ENCODE data around the gene PCDHGA1. TPM values are rescaled to one million over a fixed set of nuclear protein-coding genes. Genes with fewer than 3 reads are reported as not detected.
A peak's percentile ranks its signal among the peaks of the same experiment; 100 is the strongest.

The PCDHGA1 gene
- total and polyA plus RNA-seq, 5 donors, result 0.70 to 2.8 (median 1.8) TPM

DNA sequence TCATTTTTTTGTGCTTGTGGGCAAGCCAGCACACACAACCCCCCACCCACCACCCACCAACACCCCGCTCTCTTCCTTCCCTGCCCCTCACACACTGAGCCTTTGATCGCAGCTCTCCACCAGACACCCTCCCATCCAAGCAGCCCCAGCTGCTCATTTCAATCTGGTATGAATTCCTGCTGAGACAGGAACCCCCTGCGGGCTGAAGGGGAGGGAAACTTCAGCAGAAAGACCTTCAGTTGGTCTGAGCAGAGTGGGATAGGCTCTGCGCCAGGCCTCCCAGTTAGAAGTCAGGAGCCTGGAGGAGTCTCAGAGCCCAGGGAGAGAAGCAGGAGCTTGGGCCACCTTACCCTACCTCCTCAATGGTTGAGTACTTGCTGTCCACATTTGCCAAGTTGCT is 165.7 kb downstream of the PCDHGA1 start:
- Histone ChIP-seq H3K4me3 (ENCODE audit: low read length) (no peak overlapping the region), H3K4me1 (ENCODE audit: control insufficient read depth, insufficient read depth, low read length) (peaks cover 5% of the 10 kb centered on the region), H3K27ac (ENCODE audit: low read length) (no peak overlapping the region), H3K9me3 (ENCODE audit: control insufficient read depth, low read length) (no peaks in the 10 kb centered on the region), H3K27me3 (ENCODE audit: control insufficient read depth, insufficient read depth) (no peaks in the 10 kb centered on the region)
- ATAC-seq (no peak), DNase-seq (peak in 1 of 3 donors; percentile 37)
- 81% methylated on average over 4 of the region's 4 CpGs for WGBS
- intact Hi-C loops (cut with DNase I), result no loop called here

DNA sequence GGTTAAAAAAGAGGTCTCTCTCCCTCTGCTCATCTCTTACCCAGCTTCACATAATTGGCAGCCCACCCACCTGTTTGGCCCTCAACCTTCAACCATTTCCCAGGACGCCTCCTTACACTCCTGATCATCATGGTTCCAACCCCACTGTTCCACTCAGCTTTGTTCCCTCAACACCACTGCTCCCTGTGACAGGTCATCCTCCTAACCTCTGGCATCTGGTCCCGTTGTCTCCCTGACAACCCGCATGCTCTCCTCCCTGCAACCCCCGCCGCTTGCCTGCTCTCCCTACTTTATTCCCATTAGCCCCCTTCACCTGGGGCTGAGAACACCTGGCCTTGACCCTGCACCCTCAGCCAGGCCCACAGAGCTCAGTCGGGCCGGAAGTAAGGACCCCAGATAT is 171.4 kb downstream of the PCDHGA1 start:
- intact Hi-C loops (cut with DNase I), result no loop called here
- Histone ChIP-seq H3K4me1 (ENCODE audit: control insufficient read depth, insufficient read depth, low read length) (no peaks in the 10 kb centered on the region), H3K27ac (ENCODE audit: low read length) (no peak overlapping the region), H3K4me3 (ENCODE audit: low read length) (no peak overlapping the region), H3K27me3 (ENCODE audit: control insufficient read depth, insufficient read depth) (no peaks in the 10 kb centered on the region), H3K9me3 (ENCODE audit: control insufficient read depth, low read length) (no peaks in the 10 kb centered on the region)
- DNase-seq, result no peak
- WGBS, result 82% methylated on average over 7 of the region's 7 CpGs
- ATAC-seq, result no peak

DNA sequence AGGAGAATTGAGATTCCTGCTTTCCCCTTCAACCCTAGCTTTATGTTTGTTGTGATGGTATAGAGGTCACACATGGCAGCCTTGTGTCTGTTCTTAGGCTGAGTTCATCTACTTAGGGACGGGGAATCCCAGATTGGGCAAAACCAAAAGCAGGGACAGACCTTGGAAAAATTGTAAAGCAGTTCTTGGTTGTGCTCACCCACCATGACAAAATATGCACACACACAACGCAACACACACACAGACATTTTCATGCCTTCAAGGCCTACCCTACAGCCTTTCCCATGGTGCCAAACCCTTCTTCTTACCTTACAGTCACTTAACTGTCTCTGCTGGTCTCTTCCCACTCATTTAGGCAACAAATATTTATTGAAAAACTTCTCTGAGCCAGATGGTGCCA is 173.4 kb downstream of the PCDHGA1 start:
- peaks cover 2% of the 10 kb centered on the region for H3K4me1 ChIP-seq (ENCODE audit: control insufficient read depth, insufficient read depth, low read length)
- no peak overlapping the region for H3K4me3 ChIP-seq (ENCODE audit: low read length)
- intact Hi-C loops (cut with DNase I), result no loop called here
- no peak for ATAC-seq
- no peaks in the 10 kb centered on the region for H3K9me3 ChIP-seq (ENCODE audit: control insufficient read depth, low read length)
- 98% methylated on average over 2 of the region's 2 CpGs for WGBS
- no peaks in the 10 kb centered on the region for H3K27me3 ChIP-seq (ENCODE audit: control insufficient read depth, insufficient read depth)
- DNase-seq, result no peak
- H3K27ac ChIP-seq (ENCODE audit: low read length), result no peak overlapping the region

DNA sequence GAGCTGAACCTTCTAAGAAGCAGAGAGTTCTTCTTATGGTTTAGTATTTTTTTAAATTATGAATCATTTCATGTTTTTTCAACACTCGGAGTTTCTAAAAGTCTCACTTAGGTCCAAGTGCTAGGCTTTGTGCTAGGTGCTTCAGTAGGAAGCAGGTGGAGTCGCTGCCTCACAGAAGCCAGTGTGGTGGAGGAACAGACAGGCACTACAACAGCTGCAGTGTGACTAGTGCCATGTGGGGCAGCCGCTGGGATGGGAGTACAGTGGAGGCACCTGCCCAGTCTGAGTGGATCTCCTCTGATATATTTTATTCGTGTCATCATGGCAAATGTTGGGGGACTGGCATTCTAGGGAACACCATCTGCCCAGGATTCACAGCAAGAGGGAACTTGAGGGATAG is 173.9 kb downstream of the PCDHGA1 start:
- H3K4me1 ChIP-seq (ENCODE audit: control insufficient read depth, insufficient read depth, low read length), result peaks cover 2% of the 10 kb centered on the region
- H3K27me3 ChIP-seq (ENCODE audit: control insufficient read depth, insufficient read depth), result no peaks in the 10 kb centered on the region
- ATAC-seq (no peak), DNase-seq (no peak)
- no peak overlapping the region for H3K4me3 ChIP-seq (ENCODE audit: low read length)
- WGBS, result 93% methylated on average over 4 of the region's 4 CpGs
- intact Hi-C loops (cut with DNase I), result no loop called here
- no peaks in the 10 kb centered on the region for H3K9me3 ChIP-seq (ENCODE audit: control insufficient read depth, low read length)
- H3K27ac ChIP-seq (ENCODE audit: low read length), result no peak overlapping the region

GRCh38 chr5:141506381-141507155 is 176.3 kb downstream of the PCDHGA1 start:
- Histone ChIP-seq H3K27me3 (ENCODE audit: control insufficient read depth, insufficient read depth) (no peaks in the 10 kb centered on the region), H3K4me3 (ENCODE audit: low read length) (no peak overlapping the region), H3K4me1 (ENCODE audit: control insufficient read depth, insufficient read depth, low read length) (peaks cover 9% of the 10 kb centered on the region), H3K9me3 (ENCODE audit: control insufficient read depth, low read length) (no peaks in the 10 kb centered on the region), H3K27ac (ENCODE audit: low read length) (peak overlapping the region; percentile 8)
- 83% methylated on average over 8 of the region's 8 CpGs for WGBS
- intact Hi-C loops (cut with DNase I), result no loop called here
- ATAC-seq (no peak), DNase-seq (no peak)

GRCh38 chr5:141507387-141508091 is 177.2 kb downstream of the PCDHGA1 start:
- DNase-seq, result peak; percentile 69 to 80 (median 77)
- intact Hi-C loops (cut with DNase I), result no loop called here

GRCh38 chr5:141508440-141508797 is 178.1 kb downstream of the PCDHGA1 start:
- intact Hi-C loops (cut with DNase I), result no loop called here
- Histone ChIP-seq H3K9me3 (ENCODE audit: control insufficient read depth, low read length) (no peaks in the 10 kb centered on the region), H3K27ac (ENCODE audit: low read length) (peak overlapping the region; percentile 37), H3K4me1 (ENCODE audit: control insufficient read depth, insufficient read depth, low read length) (peaks cover 9% of the 10 kb centered on the region), H3K27me3 (ENCODE audit: control insufficient read depth, insufficient read depth) (no peaks in the 10 kb centered on the region), H3K4me3 (ENCODE audit: low read length) (peak overlapping the region; percentile 5)
- DNase-seq, result peak in 1 of 3 donors; percentile 40
- ATAC-seq, result peak; percentile 5 to 27
- WGBS, result 32% methylated on average over 9 of the region's 9 CpGs

More at GRCh38 chr5:141507387-141508091, 177.2 kb downstream of the PCDHGA1 start:
- Histone ChIP-seq H3K4me1 (ENCODE audit: control insufficient read depth, insufficient read depth, low read length) (peaks cover 9% of the 10 kb centered on the region), H3K27me3 (ENCODE audit: control insufficient read depth, insufficient read depth) (no peaks in the 10 kb centered on the region), H3K4me3 (ENCODE audit: low read length) (no peak overlapping the region), H3K9me3 (ENCODE audit: control insufficient read depth, low read length) (no peaks in the 10 kb centered on the region), H3K27ac (ENCODE audit: low read length) (peak overlapping the region; percentile 66)
- ATAC-seq, result peak; percentile 41 to 49
- 48% methylated on average over 11 of the region's 11 CpGs for WGBS

- peak; percentile 80 for ATAC-seq
- intact Hi-C loops (cut with DNase I), result no loop called here
- H3K27me3 ChIP-seq (ENCODE audit: control insufficient read depth, insufficient read depth), result no peaks in the 10 kb centered on the region
- peak overlapping the region; percentile 5 for H3K4me3 ChIP-seq (ENCODE audit: low read length)
- no peaks in the 10 kb centered on the region for H3K9me3 ChIP-seq (ENCODE audit: control insufficient read depth, low read length)
- DNase-seq, result peak; percentile 86 to 89 (median 89)
- H3K27ac ChIP-seq (ENCODE audit: low read length), result peak overlapping the region; percentile 37
- peaks cover 10% of the 10 kb centered on the region for H3K4me1 ChIP-seq (ENCODE audit: control insufficient read depth, insufficient read depth, low read length)
- WGBS, result 30% methylated on average over 23 of the region's 23 CpGs
These were observed 178.7 kb downstream of the PCDHGA1 start for GRCh38 chr5:141508798-141509611.

GRCh38 chr5:141510160-141510559 is 179.8 kb downstream of the PCDHGA1 start:
- H3K9me3 ChIP-seq (ENCODE audit: control insufficient read depth, low read length), result no peaks in the 10 kb centered on the region
- intact Hi-C loops (cut with DNase I), result no loop called here
- H3K4me3 ChIP-seq (ENCODE audit: low read length), result no peak overlapping the region
- WGBS, result 91% methylated on average over 9 of the region's 9 CpGs
- no peak overlapping the region for H3K27ac ChIP-seq (ENCODE audit: low read length)
- DNase-seq, result peak in 1 of 3 donors; percentile 24
- no peaks in the 10 kb centered on the region for H3K27me3 ChIP-seq (ENCODE audit: control insufficient read depth, insufficient read depth)
- H3K4me1 ChIP-seq (ENCODE audit: control insufficient read depth, insufficient read depth, low read length), result peaks cover 17% of the 10 kb centered on the region
- ATAC-seq, result no peak

DNA sequence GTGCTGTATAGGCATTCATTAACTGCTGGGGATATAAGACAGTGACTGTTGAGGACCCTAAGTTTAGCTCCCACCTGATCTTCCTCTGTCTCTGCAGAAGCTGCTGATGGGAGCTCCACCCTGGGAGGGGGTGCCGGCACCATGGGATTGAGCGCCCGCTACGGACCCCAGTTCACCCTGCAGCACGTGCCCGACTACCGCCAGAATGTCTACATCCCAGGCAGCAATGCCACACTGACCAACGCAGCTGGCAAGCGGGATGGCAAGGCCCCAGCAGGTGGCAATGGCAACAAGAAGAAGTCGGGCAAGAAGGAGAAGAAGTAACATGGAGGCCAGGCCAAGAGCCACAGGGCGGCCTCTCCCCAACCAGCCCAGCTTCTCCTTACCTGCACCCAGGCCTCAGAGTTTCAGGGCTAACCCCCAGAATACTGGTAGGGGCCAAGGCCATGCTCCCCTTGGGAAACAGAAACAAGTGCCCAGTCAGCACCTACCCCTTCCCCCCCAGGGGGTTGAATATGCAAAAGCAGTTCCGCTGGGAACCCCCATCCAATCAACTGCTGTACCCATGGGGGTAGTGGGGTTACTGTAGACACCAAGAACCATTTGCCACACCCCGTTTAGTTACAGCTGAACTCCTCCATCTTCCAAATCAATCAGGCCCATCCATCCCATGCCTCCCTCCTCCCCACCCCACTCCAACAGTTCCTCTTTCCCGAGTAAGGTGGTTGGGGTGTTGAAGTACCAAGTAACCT is 180.7 kb downstream of the PCDHGA1 start:
- 91% methylated on average over 14 of the region's 14 CpGs for WGBS
- Histone ChIP-seq H3K9me3 (ENCODE audit: control insufficient read depth, low read length) (no peaks in the 10 kb centered on the region), H3K27ac (ENCODE audit: low read length) (no peak overlapping the region), H3K27me3 (ENCODE audit: control insufficient read depth, insufficient read depth) (no peaks in the 10 kb centered on the region), H3K4me3 (ENCODE audit: low read length) (no peak overlapping the region), H3K4me1 (ENCODE audit: control insufficient read depth, insufficient read depth, low read length) (peaks cover 19% of the 10 kb centered on the region)
- DNase-seq, result peak in 2 of 3 donors; percentile 42 to 68
- no peak for ATAC-seq
- intact Hi-C loops (cut with DNase I), result no loop called here

Data from right cardiac atrium (tissue), 5 donors.